ENCODE results near the gene CSMD2.

CSMD2 gene

DNA sequence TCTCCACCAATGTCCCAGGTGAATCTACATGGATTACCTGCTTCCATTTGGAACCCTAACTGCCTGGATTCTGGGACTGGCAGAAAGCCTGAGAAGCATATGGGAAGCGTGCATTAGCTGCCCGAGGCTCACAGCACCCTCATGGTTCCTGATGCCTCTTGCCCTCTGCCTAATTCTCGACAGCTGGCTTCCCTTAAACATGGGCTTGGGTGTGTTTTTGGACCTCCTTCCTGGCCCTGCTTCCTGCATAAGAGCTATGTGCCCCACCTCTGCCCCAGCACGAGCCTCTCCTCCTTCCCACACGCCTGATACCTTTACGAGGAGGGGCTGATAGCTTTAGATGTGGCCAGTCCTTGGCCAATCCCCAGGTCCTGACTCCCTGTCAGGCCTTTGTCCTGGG is 453.5 kb downstream of the CSMD2 start:
- Histone ChIP-seq H3K4me3 (ENCODE audit: low read depth, low read length) (no peak overlapping the region), H3K9me3 (ENCODE audit: severe bottlenecking) (no peaks in the 10 kb centered on the region), H3K36me3 (no peaks in the 10 kb centered on the region), H3K27me3 (ENCODE audit: insufficient read depth, low read depth, severe bottlenecking) (peaks cover 91% of the 10 kb centered on the region), H3K27ac (no peak overlapping the region)
- TF ChIP-seq, protein P1, sequence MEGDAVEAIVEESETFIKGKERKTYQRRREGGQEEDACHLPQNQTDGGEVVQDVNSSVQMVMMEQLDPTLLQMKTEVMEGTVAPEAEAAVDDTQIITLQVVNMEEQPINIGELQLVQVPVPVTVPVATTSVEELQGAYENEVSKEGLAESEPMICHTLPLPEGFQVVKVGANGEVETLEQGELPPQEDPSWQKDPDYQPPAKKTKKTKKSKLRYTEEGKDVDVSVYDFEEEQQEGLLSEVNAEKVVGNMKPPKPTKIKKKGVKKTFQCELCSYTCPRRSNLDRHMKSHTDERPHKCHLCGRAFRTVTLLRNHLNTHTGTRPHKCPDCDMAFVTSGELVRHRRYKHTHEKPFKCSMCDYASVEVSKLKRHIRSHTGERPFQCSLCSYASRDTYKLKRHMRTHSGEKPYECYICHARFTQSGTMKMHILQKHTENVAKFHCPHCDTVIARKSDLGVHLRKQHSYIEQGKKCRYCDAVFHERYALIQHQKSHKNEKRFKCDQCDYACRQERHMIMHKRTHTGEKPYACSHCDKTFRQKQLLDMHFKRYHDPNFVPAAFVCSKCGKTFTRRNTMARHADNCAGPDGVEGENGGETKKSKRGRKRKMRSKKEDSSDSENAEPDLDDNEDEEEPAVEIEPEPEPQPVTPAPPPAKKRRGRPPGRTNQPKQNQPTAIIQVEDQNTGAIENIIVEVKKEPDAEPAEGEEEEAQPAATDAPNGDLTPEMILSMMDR (IDR thresholded peaks at IDR 0.05; ENCODE audit: low read depth, low read length) = no peak
- DNase-seq = no peak

DNA sequence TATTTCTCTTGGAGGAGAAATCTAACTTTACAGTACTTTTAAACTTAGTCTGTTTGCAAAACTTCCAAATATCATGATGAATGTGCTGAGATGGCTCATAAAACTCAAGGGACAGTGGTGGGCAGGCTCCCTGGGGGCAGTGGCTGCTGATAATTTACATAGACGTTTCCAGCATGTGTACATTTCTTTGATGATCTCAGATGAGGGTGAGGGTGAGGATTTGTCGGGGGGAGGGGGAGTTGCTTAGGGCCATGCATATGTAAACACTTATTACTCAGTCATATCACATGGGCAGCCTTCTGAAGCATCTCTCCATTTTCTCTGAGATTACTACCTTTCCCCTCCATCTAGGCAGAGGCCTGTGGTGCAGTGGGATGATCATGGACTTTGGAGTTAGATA is 454.1 kb downstream of the CSMD2 start:
- peaks cover 91% of the 10 kb centered on the region for H3K27me3 ChIP-seq (ENCODE audit: insufficient read depth, low read depth, severe bottlenecking)
- H3K9me3 ChIP-seq (ENCODE audit: severe bottlenecking) = no peaks in the 10 kb centered on the region
- DNase-seq = no peak
- no peak overlapping the region for H3K27ac ChIP-seq
- no peak overlapping the region for H3K4me3 ChIP-seq (ENCODE audit: low read depth, low read length)
- TF ChIP-seq, protein P1 (IDR thresholded peaks at IDR 0.05; ENCODE audit: low read depth, low read length) = no peak
- H3K36me3 ChIP-seq = no peaks in the 10 kb centered on the region

- Histone ChIP-seq H3K27me3 (ENCODE audit: insufficient read depth, low read depth, severe bottlenecking) (peaks cover 85% of the 10 kb centered on the region), H3K27ac (no peak overlapping the region), H3K4me3 (ENCODE audit: low read depth, low read length) (no peak overlapping the region), H3K9me3 (ENCODE audit: severe bottlenecking) (no peaks in the 10 kb centered on the region), H3K36me3 (no peaks in the 10 kb centered on the region)
- no peak for DNase-seq
- TF ChIP-seq, protein P1 (IDR thresholded peaks at IDR 0.05; ENCODE audit: low read depth, low read length) = no peak
These were observed 455.0 kb downstream of the CSMD2 start for GRCh38 chr1:33709783-33710718.

DNA sequence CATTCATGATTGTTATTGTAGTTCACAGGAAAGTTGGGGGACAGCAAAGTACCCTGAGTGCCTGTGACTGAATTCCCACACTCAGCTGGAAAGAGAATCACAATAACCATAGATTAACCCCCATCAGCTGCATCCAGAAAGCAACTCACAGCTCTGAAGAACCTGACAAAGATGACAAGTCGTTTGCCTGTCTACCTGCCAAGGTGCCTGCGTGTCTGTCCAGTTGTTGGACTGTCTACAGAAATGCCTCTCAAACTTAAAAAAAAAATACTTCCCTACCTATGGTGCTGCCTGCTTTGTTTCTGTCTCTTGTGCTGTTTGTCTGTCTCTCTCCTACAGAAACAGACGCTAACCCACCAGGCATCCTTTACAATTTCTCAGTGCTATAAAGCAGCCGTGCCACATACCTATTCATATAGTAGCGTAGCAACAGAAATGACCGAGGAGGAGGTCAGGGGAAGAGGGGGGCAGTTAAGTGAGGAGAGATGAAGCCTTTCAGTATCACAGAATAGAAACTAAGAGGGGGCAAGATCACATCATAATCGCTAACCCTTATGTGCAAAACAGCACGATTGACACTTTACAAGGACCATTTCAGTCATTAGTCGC is 455.8 kb downstream of the CSMD2 start:
- TF ChIP-seq, protein P1 (IDR thresholded peaks at IDR 0.05; ENCODE audit: low read depth, low read length) = no peak

GRCh38 chr1:33706634-33707255 is 458.3 kb downstream of the CSMD2 start:
- no peaks in the 10 kb centered on the region for H3K9me3 ChIP-seq (ENCODE audit: severe bottlenecking)
- H3K27me3 ChIP-seq (ENCODE audit: insufficient read depth, low read depth, severe bottlenecking) = peaks cover 74% of the 10 kb centered on the region
- DNase-seq = no peak
- H3K27ac ChIP-seq = no peak overlapping the region
- no peak overlapping the region for H3K4me3 ChIP-seq (ENCODE audit: low read depth, low read length)
- no peaks in the 10 kb centered on the region for H3K36me3 ChIP-seq
- TF ChIP-seq, protein P1 (IDR thresholded peaks at IDR 0.05; ENCODE audit: low read depth, low read length) = no peak

More for the DNA sequence above, 455.8 kb downstream of the CSMD2 start:
- DNase-seq = no peak
- no peaks in the 10 kb centered on the region for H3K36me3 ChIP-seq
- peaks cover 80% of the 10 kb centered on the region for H3K27me3 ChIP-seq (ENCODE audit: insufficient read depth, low read depth, severe bottlenecking)
- no peak overlapping the region for H3K4me3 ChIP-seq (ENCODE audit: low read depth, low read length)
- H3K9me3 ChIP-seq (ENCODE audit: severe bottlenecking) = no peaks in the 10 kb centered on the region
- H3K27ac ChIP-seq = no peak overlapping the region

Measured in WERI-Rb-1 (cell line).